OCI-LY3 (cell line): ENCODE data around the gene SUCLG2.

Experiments
- CTCF ChIP-seq: fragments of 200-600, 300-600 bp; sonication (generic); IDR thresholded peaks from 2 replicates; pipeline ENCODE4 v1.5.1; 2014; ENCODE audit warnings: antibody characterized with exemption, low read length, low read depth
- EZH2phosphoT487 ChIP-seq: fragments of 200-600 bp; shearing (Covaris generic); IDR thresholded peaks from 2 replicates; pipeline ENCODE4 v1.6.1; 2018; ENCODE audit warnings: antibody characterized with exemption, mixed run types, low read depth

GRCh38 chr3:67509471-67510075 lies 144.8 kb downstream of the SUCLG2 start:
- TF ChIP-seq CTCF (no peak), EZH2phosphoT487 (no peak)
